Measurements from ENCODE around the gene BATF3. TPM values are rescaled to one million over a fixed set of nuclear protein-coding genes. Genes with fewer than 3 reads are reported as not detected.

Gene BATF3
- total and polyA plus RNA-seq, 2 donors (not counting 3 experiments of a cell fraction or from before 2014, with no cell fraction given), result 0.69 to 1.9 TPM

DNA sequence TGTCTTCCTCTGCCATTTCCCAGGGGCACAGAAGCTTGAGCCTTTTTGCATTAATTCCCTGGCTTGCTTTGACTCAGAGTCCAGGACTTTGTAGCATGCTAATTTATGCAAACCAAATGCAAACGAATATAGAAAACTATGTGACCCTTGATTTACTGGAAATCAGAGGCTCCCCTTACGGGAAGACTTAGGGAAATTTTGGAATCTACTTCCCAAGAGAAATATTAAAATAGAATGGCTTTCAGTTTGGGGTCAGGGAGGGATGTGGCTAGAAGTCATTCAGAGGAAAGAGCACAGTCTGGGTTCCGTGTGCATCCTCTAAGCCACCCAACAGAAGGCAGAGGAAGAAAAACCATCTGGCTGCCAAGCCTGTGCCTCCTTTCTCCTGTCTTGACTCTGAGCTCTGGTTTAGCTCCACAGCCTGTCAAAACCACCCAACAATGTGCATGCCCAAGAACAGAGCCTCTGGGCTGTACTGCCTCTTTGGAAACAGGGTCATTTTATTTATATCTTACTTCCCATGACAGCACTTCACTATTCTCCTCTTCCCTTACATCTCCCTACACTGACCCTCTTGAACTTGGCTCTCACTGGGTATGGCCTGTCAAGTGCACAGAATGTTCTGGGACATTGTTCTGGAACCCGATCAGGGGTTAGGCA, 61.0 kb downstream of the BATF3 start:
- Histone ChIP-seq H3K4me2 (ENCODE audit: insufficient read depth, low read length) (no peak overlapping the region), H3K79me2 (ENCODE audit: control insufficient read depth, insufficient read depth, low read length) (no peaks in the 10 kb centered on the region), H3K9me1 (replicated peaks; ENCODE audit: control insufficient read depth, extremely low read depth, insufficient read depth, low read length) (no peaks in the 10 kb centered on the region), H3K4me1 (ENCODE audit: control insufficient read depth, extremely low read depth, insufficient read depth, low read length) (peaks cover 27% of the 10 kb centered on the region), H3K9ac (replicated peaks; ENCODE audit: extremely low read depth, insufficient read depth, low read length) (no peak overlapping the region), H3K27me3 (ENCODE audit: control insufficient read depth in 2 of 2, insufficient read depth in 2 of 2, low read length in 2 of 2) (peaks cover 0 to 5% of the 10 kb centered on the region in 2 experiments), H4K20me1 (replicated peaks; ENCODE audit: control insufficient read depth, extremely low read depth, insufficient read depth, low read length) (no peaks in the 10 kb centered on the region), H3K27ac (ENCODE audit: insufficient read depth, low read depth, low read length) (no peak overlapping the region), H3K36me3 (ENCODE audit: control insufficient read depth in 2 of 2, extremely low read depth in 1 of 2, insufficient read depth in 2 of 2, low read length in 2 of 2) (no peaks in the 10 kb centered on the region), H2AFZ (ENCODE audit: low read depth, low read length) (no peak overlapping the region), H3K9me3 (replicated peaks; ENCODE audit: control insufficient read depth, insufficient read depth, low read length) (no peaks in the 10 kb centered on the region), H3K4me3 (replicated peaks in 1 of 3; ENCODE audit: insufficient read depth in 1 of 3, low read depth in 1 of 3, low read length in 3 of 3) (no peak overlapping the region)
- intact Hi-C loops (cut with micrococcal nuclease) (no loop called here), dilution Hi-C loops (cut with MboI; ENCODE audit: extremely low pct_ligation_motif_present, low sequenced_read_pairs) (no loop called here)
- TF ChIP-seq MYC (IDR thresholded peaks at IDR 0.05; ENCODE audit: low read depth, low read length) (no peak), GATA2 (IDR thresholded peaks at IDR 0.05; ENCODE audit: insufficient read depth, insufficient read length, low read depth, low read length) (no peak), EZH2 (IDR thresholded peaks at IDR 0.05; ENCODE audit: borderline replicate concordance, low read depth, low read length, severe bottlenecking) (no peak), JUN (IDR thresholded peaks at IDR 0.05; ENCODE audit: borderline replicate concordance, insufficient read depth, insufficient read length, low read depth) (no peak)
- TF ChIP-seq, protein P1, sequence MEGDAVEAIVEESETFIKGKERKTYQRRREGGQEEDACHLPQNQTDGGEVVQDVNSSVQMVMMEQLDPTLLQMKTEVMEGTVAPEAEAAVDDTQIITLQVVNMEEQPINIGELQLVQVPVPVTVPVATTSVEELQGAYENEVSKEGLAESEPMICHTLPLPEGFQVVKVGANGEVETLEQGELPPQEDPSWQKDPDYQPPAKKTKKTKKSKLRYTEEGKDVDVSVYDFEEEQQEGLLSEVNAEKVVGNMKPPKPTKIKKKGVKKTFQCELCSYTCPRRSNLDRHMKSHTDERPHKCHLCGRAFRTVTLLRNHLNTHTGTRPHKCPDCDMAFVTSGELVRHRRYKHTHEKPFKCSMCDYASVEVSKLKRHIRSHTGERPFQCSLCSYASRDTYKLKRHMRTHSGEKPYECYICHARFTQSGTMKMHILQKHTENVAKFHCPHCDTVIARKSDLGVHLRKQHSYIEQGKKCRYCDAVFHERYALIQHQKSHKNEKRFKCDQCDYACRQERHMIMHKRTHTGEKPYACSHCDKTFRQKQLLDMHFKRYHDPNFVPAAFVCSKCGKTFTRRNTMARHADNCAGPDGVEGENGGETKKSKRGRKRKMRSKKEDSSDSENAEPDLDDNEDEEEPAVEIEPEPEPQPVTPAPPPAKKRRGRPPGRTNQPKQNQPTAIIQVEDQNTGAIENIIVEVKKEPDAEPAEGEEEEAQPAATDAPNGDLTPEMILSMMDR (IDR thresholded peaks at IDR 0.05; ENCODE audit: extremely low read depth in 1 of 2, insufficient read depth in 1 of 2, low read depth in 1 of 2, low read length in 2 of 2), result no peak
- TF ChIP-seq, protein P2, sequence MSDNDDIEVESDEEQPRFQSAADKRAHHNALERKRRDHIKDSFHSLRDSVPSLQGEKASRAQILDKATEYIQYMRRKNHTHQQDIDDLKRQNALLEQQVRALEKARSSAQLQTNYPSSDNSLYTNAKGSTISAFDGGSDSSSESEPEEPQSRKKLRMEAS (IDR thresholded peaks at IDR 0.05; ENCODE audit: insufficient read depth, insufficient read length), result no peak
- no TSS peak for BruUV-seq (replicated peaks)
- no peak for DNase-seq (ENCODE audit: low read depth, low spot score)
- no peak for FAIRE-seq
- ChIA-PET CTCF (interaction anchor here (1.0 kb wide), 2 partner anchors 30 to 162 kb away, joined by 3 to 5 read pairs; partner anchors contain the start of gene ATF3), POLR2A (no interaction called here)

Measured in endothelial cell of umbilical vein (primary cell).